ENCODE data around the gene ANKRD13D.

DNA sequence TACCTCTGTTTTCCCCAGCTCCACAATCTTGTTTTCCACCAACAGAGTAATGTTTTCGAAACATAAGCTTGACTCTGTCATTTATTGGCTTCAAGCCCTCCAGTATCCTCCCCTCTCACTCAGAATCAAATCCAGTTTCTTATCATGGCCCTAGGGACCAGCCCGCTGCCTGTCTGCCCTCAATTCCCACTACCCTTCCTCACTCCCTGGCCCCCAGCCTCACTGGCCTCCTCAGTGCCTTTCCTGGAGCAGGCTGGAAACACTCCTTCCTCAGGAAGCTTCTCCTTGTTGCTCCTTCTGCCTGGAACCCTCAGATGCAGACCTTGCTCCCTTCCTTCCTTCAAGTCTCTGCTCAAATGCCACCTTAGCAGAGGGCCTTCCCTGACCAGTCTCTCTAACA is 60.4 kb downstream of the ANKRD13D start:
- no peak for TF ChIP-seq POLR2A (IDR thresholded peaks at IDR 0.05)
- TF ChIP-seq, protein P1, sequence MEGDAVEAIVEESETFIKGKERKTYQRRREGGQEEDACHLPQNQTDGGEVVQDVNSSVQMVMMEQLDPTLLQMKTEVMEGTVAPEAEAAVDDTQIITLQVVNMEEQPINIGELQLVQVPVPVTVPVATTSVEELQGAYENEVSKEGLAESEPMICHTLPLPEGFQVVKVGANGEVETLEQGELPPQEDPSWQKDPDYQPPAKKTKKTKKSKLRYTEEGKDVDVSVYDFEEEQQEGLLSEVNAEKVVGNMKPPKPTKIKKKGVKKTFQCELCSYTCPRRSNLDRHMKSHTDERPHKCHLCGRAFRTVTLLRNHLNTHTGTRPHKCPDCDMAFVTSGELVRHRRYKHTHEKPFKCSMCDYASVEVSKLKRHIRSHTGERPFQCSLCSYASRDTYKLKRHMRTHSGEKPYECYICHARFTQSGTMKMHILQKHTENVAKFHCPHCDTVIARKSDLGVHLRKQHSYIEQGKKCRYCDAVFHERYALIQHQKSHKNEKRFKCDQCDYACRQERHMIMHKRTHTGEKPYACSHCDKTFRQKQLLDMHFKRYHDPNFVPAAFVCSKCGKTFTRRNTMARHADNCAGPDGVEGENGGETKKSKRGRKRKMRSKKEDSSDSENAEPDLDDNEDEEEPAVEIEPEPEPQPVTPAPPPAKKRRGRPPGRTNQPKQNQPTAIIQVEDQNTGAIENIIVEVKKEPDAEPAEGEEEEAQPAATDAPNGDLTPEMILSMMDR (IDR thresholded peaks at IDR 0.05), result no peak

Measured in heart left ventricle (tissue), 13 donors.